Measurements from ENCODE around the gene SLC9A8. TPM values are rescaled to one million over a fixed set of nuclear protein-coding genes. Genes with fewer than 3 reads are reported as not detected.
"Not testable (repeated sequence)": the region's sequence is repeated elsewhere in the genome, so short reads cannot be mapped to it uniquely, and the experiment has no call there.

SLC9A8 gene
- total RNA-seq, 1 donor from 2014 or later = 9.4 TPM

DNA sequence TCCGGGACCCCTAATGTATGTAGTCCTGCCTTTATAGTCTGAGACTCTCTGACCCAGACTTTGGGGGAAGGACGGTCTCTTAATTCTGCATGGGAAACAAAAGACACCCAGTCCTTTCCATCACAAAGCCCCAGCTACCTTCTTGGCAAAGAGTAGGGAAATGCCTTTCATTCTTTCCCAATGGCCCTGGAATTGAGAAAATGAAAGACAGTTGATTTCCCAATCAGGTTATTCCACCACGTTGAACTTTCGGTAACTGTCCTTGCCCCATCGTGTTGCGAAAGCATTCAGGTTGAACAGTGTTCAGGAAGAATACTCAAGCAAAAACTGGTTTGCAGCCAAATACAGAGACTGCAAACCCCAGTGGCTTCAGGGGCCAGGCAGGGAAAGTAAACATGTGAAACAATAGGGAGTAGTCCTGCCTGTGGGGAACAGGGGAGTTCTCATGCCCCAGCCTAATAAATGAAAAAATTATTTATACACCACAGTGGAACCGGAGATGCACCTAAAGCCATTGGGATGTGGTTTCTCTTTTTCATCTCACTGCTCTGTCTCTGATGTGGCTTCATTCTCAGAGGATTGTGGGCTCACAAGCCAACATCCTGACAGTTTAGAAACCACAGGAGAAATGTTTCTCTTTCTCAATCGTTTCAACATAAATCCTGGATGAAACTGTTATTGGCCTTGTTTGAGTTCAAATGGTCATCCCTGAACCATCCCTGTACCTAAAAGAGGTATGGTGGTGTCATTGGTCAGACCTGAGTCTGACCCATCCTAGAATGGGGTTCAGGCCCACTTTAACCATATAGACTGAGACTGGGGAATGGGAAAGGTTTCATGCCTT, 44.2 kb upstream of the SLC9A8 start:
- no peaks in the 10 kb centered on the region for H3K27me3 ChIP-seq (ENCODE audit: control insufficient read depth, insufficient read depth, low read length)
- peak; percentile 89 for DNase-seq (ENCODE audit: low read depth)
- H3K4me3 ChIP-seq (ENCODE audit: low read depth, low read length) = no peak overlapping the region
- TF ChIP-seq, protein P1, sequence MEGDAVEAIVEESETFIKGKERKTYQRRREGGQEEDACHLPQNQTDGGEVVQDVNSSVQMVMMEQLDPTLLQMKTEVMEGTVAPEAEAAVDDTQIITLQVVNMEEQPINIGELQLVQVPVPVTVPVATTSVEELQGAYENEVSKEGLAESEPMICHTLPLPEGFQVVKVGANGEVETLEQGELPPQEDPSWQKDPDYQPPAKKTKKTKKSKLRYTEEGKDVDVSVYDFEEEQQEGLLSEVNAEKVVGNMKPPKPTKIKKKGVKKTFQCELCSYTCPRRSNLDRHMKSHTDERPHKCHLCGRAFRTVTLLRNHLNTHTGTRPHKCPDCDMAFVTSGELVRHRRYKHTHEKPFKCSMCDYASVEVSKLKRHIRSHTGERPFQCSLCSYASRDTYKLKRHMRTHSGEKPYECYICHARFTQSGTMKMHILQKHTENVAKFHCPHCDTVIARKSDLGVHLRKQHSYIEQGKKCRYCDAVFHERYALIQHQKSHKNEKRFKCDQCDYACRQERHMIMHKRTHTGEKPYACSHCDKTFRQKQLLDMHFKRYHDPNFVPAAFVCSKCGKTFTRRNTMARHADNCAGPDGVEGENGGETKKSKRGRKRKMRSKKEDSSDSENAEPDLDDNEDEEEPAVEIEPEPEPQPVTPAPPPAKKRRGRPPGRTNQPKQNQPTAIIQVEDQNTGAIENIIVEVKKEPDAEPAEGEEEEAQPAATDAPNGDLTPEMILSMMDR (IDR thresholded peaks at IDR 0.05; ENCODE audit: insufficient read depth, low read length, poor library complexity, severe bottlenecking) = no peak
- H3K36me3 ChIP-seq (ENCODE audit: control insufficient read depth, insufficient read depth, low read length) = no peaks in the 10 kb centered on the region

DNA sequence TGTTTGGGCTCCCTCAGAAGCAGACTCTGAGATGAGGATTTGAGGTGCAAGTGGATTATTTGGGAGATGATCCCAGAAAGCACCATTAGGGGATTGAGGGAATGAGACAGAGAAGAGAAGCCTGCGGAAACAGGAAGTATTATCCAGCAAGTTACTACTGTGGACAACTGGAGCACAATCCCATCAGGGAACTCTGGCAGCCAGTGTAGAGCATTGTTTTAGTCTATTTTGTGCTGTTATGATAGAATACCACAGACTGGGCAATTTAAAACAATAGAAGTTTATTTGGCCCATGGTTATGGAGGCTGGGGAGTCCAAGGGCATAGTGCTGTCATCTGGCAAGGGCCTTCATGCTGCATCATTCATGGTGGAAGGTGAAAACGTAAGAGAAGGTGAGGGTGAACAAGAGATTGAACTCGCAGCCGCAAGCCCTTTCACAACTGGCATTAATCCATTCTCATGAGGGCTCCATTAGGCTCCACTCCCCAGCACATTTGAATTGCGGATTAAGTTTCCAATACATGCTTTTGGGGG, 43.5 kb upstream of the SLC9A8 start:
- Histone ChIP-seq H3K27me3 (ENCODE audit: control insufficient read depth, insufficient read depth, low read length) (no peaks in the 10 kb centered on the region), H3K36me3 (ENCODE audit: control insufficient read depth, insufficient read depth, low read length) (no peaks in the 10 kb centered on the region), H3K4me3 (ENCODE audit: low read depth, low read length) (no peak overlapping the region)
- TF ChIP-seq, protein P1 (IDR thresholded peaks at IDR 0.05; ENCODE audit: insufficient read depth, low read length, poor library complexity, severe bottlenecking) = no peak
- no peak for DNase-seq (ENCODE audit: low read depth)

DNA sequence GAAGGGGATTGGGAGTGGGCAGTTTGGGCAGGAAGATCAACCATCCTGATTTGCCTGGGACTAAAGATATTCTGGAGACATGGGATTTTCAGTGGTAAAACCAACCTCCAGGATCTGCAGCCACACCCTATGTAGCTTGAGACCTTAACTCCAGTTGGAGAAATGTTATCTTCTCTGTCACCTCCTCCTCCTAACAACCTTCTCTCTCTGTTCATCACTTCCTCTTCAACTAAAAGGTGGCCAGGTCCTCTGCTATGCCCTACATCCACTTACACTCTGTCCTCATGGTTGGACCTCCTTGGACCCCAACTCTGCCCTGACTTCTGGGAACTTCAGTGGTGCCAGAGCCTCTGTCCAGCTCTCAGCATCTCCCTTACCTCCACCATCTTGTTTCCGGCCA, 42.0 kb upstream of the SLC9A8 start:
- Histone ChIP-seq H3K36me3 (ENCODE audit: control insufficient read depth, insufficient read depth, low read length) (no peaks in the 10 kb centered on the region), H3K4me3 (ENCODE audit: low read depth, low read length) (no peak overlapping the region), H3K27me3 (ENCODE audit: control insufficient read depth, insufficient read depth, low read length) (no peaks in the 10 kb centered on the region)
- no peak for DNase-seq (ENCODE audit: low read depth)
- TF ChIP-seq, protein P1 (IDR thresholded peaks at IDR 0.05; ENCODE audit: insufficient read depth, low read length, poor library complexity, severe bottlenecking) = no peak

DNA sequence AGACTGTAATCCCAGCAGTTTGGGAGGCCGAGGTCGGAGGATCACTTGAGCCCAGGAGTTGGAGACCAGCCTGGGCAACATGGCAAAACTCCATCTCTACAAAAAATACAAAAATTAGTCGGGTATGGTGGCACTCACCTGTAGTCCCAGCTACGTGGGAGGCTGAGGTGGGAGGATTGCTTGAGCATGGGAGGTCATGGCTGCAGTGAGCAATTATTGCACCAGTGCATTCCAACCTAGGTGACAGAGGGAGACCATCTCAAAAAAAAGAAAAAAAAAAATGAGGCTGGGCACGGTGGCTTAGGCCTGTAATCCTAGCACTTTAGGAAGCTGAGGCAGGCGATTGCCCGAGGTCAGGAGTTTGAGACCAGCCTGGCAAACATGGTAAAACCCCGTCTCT, 38.4 kb upstream of the SLC9A8 start:
- H3K4me3 ChIP-seq (ENCODE audit: low read depth, low read length); H3K27me3 ChIP-seq (ENCODE audit: control insufficient read depth, insufficient read depth, low read length); DNase-seq (ENCODE audit: low read depth); H3K36me3 ChIP-seq (ENCODE audit: control insufficient read depth, insufficient read depth, low read length): not testable (repeated sequence)

GRCh38 chr20:49775229-49775693, 37.4 kb upstream of the SLC9A8 start:
- Histone ChIP-seq H3K27me3 (ENCODE audit: control insufficient read depth, insufficient read depth, low read length) (no peaks in the 10 kb centered on the region), H3K4me3 (ENCODE audit: low read depth, low read length) (no peak overlapping the region), H3K36me3 (ENCODE audit: control insufficient read depth, insufficient read depth, low read length) (no peaks in the 10 kb centered on the region)
- peak; percentile 97 for DNase-seq (ENCODE audit: low read depth)
- TF ChIP-seq, protein P1 (IDR thresholded peaks at IDR 0.05; ENCODE audit: insufficient read depth, low read length, poor library complexity, severe bottlenecking) = no peak

DNA sequence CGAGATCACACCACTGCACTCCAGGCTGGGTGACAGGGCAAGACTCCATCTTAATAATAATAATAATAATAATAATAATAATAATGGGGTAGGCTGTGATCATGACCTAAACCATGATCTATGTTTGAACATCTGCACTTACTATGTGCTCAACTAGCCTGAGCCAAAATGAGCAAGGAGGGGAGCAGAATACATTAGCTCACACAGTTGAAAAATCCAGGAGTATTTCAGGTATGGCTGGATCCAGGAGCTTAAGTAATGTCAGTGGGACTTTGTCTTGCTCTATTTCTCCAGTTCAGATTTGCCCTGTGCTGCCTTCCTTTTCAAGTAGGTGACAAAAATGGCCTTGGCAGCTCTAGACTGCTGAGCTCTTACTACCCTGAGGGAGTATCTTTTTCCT, 32.7 kb upstream of the SLC9A8 start:
- TF ChIP-seq, protein P1 (IDR thresholded peaks at IDR 0.05; ENCODE audit: insufficient read depth, low read length, poor library complexity, severe bottlenecking) = no peak
- H3K4me3 ChIP-seq (ENCODE audit: low read depth, low read length) = no peak overlapping the region
- H3K36me3 ChIP-seq (ENCODE audit: control insufficient read depth, insufficient read depth, low read length) = no peaks in the 10 kb centered on the region
- no peaks in the 10 kb centered on the region for H3K27me3 ChIP-seq (ENCODE audit: control insufficient read depth, insufficient read depth, low read length)
- no peak for DNase-seq (ENCODE audit: low read depth)
